GM23248 (cell line): ENCODE data around the gene SLC4A5.

Experiments
- EZH2 ChIP-seq: fragments of 200-600 bp; sonication (generic); IDR thresholded peaks from 2 replicates; pipeline ENCODE4 v1.6.1; 2018; ENCODE audit warnings: antibody characterized with exemption, mild to moderate bottlenecking; ENCODE audit not compliant: insufficient read depth, poor library complexity, severe bottlenecking
- EZH2phosphoT487 ChIP-seq: fragments of 200-600 bp; sonication (generic); IDR thresholded peaks from 2 replicates; pipeline ENCODE4 v1.6.1; 2018; ENCODE audit warnings: antibody characterized with exemption, moderate library complexity, mild to moderate bottlenecking, low read depth; ENCODE audit not compliant: insufficient read depth

DNA sequence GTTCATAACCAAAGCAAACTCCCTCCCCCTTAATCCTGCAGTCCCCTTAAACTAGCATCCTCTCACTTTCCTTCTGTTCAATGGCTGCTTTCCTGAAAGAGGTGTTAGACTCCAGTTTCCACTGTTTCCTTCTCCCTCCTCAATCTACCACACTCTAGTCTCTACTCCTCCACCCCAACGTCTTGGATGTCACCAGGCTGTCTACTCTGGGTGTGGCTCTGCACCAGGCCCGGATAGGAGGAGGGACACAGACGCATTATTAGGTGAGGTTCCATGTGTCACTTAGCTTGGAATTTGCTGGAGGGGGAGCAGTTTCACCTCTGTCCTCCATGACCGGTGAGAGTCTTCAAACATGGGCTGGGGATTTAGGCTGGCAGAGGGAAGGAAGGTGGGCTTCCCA, 83.5 kb downstream of the SLC4A5 start:
- TF ChIP-seq EZH2: no peak
- no peak for TF ChIP-seq EZH2phosphoT487
